Measurements from ENCODE around the gene FBXO15.

The FBXO15 gene

DNA sequence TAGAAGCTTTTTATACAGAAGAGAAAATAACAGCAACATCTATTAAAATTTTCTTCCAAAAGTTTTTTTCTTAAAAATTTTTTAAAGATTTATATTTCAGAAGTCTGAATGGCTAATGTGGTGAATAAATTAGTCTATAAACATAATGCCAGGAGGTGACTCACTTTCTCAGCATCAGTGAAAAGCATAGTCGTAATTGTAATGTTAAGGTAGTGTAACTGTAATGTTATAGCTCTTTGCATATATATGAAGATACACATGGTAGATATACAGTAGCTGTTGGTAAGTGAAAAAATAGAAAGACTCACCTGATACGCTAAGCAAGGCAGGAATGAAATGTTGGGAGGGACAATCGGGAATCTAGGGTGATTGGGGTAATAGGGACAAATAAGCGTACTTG is 6.2 kb upstream of the FBXO15 start:
- no peak for DNase-seq

DNA sequence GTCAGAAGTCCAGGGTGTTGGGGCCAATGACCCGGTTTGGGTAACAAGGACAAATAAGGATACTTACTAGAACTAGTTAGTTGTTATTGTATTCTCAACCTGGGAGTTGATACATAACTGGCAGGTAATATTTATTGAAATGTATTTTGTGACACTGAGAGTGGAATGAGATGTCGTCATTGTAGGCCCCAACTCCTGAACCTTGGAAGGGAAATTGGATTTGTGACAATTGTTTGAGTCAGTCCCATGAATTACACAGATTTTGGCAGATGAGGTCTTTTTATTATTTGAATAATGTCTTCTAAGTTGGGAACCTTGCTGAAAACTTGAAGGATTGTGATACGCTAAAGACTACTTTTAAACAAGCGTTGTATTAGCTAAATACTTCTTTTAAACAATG is 5.7 kb upstream of the FBXO15 start:
- DNase-seq = no peak

DNA sequence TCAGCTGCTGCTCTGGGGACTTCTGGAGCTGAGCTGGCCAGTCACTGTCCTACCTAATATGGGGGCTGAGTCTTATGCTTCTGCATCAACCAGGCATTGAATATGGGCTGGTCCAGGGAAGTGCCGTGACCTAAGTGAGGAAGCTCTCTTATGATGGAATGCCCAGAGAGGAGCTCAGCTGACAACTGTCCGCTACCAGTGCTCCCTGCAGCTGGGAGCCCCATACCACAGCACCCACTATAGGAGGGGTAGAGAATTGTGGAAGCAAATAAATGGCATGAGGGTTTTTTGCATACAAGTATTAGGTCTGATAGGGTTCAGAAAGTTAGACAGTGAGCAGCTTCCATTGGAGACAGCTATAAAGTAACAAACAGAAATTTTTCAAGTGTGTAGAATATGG is 5.2 kb upstream of the FBXO15 start:
- DNase-seq = no peak

DNA sequence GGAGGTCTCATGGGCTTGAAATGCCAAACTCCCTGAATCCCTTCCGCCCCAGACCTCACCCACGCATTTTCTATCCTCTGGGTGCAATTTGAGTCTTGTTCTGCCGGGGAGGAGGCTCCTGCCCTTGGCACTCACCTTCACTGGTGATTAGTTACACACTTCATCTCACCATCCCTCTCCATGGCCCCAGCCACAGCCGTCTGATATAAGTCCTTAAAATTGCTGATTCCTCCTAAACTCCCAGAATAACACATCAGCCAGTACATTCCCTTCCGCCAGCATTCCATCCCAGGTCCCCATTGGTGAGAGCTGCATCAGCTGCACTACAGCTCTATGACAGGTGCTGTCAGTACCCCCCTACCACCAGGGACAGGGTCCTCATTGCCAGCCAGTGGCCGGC is 4.6 kb upstream of the FBXO15 start:
- DNase-seq = no peak

DNA sequence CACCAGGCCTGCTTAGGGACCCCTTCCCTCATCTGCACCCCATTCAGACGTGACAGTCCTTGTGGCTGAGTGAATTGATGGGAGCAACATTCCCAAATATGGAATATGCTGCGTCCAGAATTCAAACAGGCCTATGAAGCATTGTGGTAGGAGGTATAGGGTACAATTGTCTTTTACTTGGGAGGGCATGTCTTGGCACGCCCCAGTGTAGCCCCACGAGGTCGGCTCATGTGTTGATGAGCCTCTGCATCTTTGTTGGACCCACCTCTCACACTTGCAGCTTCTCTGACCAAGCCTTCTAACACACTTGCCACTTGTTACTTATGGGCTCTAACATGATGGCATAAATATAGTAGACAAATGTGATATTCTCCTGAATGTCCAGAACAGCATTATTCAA is 2.2 kb upstream of the FBXO15 start:
- no peak for DNase-seq

DNA sequence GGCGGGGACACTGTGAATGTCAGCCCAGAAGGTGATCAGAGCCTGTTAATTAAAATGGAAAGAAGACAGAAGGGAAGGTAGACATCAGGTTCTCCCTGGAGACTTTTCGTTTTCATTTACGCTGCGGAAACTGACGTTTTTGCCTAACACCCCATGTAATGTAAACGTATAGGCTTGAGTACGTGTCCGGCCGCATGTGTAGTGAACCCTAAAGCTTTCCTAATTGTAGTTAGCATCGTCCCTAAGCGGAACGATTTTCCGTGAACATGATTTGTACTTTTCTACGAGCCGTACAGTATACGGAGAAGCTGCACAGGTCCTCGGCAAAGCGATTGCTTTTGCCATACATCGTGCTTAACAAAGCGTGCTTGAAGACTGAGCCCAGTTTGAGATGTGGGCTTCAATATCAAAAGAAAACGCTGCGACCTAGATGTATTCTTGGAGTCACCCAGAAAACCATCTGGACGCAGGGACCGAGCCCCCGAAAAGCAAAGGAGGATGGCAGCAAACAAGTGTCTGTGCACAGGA is 973 bp upstream of the FBXO15 start:
- no peak for DNase-seq

DNA sequence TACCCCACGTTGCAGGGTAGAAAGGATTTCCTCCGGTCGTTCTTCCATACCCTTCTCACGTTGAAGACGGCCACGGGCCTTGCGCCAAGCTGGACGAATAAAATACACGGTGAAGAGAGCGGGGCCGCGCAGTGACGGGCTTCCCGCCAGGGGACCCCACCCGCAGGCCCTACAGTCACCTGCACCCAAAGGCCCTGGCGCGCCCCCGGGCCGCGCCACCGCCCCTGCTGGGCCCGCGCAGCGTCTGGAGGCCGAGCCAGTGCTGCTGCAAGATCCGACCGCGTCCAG is 199 bp downstream of the FBXO15 start:
- DNase-seq = no peak

DNA sequence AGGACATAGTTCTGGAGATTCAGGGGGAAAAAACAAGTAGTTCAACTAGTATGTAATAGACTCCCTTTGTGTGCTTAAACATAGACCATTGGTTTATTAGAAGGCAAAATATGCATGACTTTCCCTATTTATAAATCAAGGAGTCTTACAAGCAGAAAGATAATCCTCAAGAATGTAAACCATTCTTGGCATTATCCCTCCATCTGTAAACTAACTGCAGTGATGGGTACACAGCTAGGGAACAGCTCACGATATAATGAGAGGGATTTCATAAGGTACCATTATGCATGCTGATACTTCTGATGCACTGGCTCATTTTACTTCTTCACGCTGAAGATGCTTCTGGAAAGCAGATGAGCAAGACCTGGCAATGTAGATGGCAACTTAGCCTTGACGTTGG is 878 bp downstream of the FBXO15 start:
- DNase-seq = peak; percentile 58

DNA sequence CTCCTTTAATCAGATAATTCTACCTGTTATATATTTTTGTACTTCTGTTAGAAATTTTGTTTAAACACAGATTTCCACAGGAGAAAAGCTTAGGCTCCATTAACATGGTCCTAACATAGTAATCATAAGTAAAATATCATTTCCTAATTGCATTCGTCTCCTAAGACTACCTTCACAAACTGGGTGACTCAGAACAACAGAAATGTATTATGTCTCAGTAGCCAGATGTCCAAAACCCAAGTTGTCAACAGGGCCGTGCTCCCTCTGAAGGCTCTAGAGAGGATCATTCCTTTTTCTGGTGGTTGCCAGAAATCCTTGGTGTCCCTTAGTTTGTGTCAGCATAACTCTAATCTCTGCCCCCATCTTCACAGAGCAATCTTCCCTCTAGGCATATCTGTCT is 5.4 kb downstream of the FBXO15 start:
- DNase-seq = no peak

DNA sequence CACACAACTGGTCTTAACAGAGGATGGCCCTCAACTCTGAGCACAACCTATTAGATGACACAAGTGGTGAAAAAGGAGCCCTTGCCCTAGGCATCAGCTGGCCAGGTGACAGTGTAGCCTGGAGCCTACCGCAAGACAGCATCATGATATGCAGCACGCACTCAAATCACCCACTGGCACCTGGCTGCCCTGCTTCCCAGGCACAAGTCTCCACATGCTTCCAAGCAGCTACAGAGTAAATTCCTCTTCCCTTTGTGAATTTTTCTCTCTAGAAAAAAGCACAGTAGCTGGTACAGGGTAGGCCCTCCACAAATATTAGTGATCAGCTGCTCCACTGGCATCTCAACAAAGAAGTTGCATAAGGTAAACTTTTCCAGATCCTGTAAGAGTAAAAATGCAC is 6.0 kb downstream of the FBXO15 start:
- no peak for DNase-seq

DNA sequence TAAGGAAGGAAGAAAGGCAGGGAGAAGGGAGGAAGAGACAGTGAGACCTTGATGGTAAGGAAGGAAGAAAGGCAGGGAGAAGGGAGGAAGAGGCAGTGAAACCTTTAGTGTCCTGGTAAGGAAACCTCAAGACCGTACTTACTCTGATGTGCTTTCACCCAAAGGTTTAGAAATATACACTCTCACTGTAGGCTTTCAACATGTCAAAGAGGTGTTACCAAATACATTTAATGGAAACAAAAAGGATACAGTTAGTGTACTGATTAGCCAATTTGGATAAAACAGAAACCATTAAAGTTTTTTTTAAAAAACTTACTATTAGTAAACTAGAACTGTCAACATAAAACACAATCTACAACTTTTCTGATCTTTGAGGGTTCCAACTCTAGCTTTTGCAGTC is 7.1 kb downstream of the FBXO15 start:
- no peak for DNase-seq

DNA sequence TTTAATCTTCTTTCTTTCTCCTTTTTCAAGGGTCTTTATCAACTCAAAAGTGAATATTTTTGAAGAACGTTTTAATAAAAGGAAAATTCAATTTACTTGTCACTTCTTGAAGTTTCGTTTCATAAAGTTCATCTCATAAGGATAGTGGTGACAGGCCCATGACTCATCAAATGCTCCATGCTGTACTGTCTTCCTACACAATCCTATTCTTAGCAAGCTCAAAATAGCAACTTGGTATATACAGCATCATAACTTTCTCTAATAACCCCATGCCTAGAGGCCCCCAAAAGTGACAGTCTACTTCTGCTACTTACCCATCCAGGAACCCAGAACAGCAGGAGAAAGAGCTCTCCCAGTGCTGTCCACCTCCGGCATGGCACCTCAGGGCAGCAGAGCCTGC is 7.7 kb downstream of the FBXO15 start:
- DNase-seq = peak; percentile 78

DNA sequence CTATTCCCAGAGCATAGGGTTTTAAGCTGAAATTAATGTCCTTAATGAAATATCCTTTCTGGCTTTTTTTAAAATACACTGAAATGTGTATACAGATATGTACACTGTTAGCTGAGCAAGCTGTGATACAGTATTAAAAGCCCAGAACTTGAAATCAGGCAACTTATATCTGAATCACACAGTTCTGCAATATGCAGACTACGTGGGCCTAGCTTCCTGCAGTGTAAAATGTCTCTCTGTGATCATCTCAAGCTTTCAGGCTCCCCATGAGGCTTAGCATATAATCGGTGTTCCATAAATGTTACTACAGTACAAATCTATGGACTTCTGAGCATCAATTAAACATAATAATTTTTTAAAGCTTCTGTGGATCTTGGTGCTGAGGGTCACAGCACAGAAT is 8.2 kb downstream of the FBXO15 start:
- no peak for DNase-seq

DNA sequence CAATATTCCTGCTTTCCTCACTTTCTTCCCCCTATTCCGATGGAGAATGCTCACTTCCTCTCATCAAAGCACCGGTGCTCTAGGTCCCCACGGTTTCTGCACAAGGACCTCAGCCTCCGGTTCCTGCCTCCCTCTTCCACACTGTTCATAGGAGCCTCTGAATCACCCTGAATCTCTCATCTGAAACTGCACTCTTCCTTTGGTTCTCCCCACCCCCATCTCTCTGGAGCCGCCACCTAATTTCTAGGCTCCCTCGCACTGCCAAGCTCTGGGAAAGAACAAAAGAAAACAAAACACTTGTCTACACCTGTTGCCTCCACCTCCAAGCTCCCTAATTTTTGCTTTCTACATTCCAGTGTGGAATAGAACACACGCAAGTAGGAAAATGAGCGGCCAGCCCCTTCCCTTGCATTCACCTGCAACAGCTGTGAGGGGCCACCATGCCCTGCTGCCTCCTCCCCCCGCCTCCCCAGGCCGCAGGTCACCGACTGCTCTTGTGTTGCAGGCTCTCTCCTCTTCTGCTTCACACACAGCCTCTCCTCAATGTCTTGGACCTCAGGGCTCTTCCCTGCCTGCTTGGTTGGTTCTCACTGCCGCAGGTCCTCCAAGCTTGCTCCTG is 9.6 kb downstream of the FBXO15 start:
- DNase-seq = no peak

DNA sequence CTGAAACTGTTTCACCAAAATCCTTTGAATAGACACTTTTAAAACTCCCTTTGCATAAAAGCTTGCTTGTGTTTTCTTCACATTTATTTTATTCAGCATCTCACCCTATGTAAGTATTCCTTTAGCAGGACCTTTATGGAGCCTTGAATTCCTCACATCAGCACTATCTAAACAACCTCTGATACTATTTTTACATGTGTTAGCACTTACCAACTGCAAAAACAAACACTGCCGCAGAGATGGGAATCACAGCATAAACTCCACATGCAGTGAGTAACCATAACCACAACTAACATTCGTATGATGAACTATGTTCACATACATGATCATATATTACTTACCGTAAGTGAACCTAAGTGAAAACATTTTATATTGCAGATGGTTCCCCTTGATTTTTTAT is 15.4 kb downstream of the FBXO15 start:
- peak; percentile 46 for DNase-seq

DNA sequence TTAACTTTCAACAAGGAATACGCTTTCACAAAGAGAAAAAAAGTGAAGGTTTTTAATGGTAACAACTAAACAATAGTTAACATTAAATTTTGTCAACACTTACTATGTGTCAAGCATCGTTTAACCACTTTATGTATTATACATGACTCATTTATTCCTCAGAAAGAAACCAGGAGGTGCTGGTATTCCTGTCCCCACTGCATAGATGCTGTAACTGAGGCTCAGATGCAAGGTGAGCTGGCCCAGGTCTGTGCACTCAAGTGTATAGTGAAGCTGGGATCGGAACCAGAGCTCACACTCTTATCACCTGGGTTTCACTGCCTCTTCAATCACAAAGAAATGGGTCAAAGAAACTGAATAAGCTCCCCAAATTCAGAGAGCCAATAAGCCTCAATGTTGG is 16.5 kb downstream of the FBXO15 start:
- no peak for DNase-seq

DNA sequence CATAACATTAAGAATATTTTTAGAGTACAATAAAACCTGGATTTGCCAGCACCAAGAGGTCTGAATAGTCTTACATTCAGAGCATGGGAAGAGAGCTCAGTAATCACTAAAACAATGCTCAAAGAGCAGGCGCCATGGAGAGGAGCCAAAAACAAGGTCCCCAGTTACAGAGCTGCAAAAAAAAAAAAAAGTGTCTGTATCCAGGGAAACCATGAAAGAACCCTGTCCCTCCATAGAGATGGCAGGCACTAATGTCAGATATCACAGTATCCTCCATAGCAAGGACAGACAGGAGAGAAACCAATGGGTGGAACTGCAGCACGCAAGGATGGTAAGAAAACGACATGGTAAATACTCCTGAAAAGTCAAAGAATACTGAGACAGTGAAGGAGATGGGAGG is 19.5 kb downstream of the FBXO15 start:
- DNase-seq = no peak

DNA sequence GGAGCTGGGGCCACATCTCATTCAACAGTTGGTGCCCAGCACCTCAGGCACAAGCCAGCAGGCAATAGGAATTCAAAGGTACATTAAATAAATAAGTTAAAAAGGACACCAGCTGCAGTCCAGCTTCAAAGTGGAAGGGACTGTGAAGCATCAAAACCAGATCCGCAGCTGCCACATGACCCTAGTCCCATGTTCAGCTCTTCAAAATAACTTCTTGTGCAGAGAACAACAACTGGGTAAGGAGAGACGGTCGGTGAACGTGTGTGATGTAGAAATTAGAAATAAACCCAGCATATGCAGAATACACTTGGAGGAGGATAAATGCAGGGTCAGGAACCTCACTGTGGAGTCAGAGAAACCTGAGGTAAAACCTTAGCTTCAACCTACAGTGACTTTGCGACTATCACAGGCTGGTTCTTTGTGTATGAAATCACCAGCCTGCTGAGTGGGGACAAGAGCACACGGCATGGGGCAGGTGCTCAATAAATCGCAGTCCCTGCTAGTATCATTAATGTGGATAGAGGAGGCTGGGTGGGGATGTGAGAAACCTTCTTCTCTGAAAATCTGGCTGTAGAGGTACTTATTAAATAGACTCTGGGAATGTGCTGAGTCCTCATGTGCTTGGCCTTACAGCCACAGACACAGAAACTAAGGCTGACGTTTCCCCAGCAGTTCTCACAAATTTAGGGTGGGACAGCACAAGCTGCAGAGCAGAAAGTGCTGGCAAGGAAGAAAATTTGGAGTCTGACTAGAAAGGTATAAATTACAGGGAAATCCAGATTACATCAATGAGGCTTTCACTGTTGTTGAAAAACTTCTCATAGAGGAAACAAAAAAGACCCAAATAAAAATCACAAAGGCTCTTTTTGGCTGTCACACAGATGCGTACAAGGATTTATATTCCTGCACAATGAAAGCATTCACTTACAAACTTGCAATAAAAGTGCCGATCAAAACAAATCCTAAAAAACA is 20.7 kb downstream of the FBXO15 start:
- no peak for DNase-seq

DNA sequence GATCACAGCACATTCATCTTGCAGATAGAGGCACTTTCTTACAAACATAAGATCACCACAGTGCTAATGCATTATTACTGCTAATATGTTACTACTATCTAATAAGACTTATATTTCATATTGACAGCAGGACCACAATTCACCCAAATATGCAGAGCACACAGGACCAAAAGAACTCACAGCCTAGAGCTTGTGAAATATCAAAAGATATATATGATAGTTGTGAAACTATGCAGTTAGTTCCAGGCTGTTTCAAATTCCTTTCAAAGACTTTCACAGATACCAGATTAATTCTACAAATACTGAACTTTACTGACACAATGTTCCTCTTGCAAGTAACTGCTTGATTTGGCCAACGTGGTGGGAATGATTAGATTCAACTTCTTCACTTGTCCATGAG is 23.0 kb downstream of the FBXO15 start:
- no peak for DNase-seq

DNA sequence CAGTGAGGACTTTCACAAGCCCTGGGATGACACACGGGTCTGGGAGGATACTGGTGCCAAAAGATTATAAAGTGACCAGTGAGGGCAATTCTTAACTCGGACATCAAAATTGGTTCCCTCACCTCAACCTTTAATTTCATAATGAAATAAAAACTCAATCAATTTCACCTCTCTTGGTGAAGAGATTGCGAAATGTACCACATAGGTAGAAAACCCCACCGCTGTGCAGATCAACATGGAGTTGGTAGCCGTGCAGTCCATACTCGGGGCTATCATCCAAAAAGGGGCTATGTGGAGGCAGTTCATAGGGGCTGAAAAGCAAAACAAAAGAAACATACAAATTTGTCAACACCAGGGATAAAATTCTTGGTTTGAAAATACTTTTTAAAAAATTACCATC is 24.4 kb downstream of the FBXO15 start:
- no peak for DNase-seq

DNA sequence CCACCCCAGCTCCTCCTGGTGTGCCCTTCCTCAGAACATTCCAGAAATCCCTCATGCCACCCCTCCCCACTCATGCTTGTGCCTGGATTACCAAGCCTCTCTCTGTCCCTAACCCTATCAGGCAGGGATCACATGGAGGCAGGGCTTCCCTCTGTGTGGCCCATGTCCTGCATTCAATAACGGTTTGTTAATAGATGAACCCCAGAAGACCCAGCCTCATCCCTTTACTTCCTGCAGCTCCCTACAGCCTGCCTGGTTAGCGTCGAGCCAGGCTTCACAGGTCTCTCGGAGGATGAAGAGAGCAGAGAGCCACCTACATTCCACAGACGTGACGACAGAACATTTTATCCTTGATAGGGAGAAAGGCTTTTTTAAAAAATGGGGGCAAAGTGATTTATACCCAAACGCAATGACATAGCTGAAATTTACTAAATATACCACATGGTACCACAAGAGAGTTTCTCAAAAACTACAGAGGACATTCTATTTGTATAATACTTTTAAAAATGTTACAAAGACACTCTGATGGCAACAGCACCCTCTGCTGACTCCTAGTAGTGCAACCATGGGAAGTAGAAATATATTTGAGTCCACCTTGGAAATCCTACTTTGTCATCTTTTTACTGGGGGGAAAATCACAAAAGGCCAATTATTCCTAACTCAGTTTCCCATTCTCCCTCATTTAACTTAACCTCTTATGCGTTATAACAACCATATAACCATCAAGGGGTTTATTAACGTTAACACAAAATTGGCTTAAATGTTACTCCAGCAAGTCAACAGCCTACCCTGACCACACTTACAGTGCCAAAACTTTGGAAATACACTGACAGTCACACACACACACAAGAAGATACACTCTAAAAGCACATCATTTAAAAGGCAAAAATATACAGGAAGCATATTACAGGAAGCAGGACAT is 30.7 kb downstream of the FBXO15 start:
- peak; percentile 38 for DNase-seq

DNA sequence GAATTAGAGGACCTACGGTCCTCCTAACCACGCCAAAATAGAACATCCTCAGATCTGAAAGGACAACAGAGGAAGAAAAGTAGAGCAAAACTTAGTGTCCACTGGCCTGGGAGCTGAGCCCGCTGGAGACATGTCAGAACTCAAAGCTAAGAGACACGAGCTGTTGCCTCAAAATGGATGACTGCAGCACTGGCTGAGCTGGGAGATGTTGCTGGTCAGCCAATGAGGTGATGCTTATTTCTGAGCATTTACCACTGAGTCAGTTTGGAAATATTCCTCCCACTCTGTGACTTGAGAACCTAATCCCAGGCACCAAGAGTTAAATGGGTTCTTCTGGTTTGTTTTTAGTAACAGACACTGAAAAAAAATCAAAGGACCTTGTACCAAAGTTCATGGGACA is 32.6 kb downstream of the FBXO15 start:
- DNase-seq = peak; percentile 40

DNA sequence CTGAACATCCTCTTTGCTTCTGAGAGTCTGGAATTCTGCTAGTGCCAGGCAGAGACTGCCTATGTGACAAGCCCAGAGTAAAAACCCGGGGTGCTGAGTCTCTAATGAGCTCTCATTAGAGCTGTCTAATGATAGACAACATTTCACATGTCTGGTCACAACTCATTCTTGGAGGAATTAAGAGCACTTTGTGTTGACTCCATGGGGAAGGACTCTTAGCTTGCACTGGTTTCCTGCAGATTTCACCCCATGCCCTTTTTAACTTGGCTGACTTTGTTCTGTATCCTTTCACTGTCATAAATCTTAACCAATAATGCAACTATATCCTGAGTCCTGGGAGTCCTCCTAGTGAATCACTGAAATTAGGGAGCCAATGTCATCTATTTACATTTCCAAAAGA is 33.5 kb downstream of the FBXO15 start:
- no peak for DNase-seq
